HepG2 (cell line): ENCODE measurements around the gene ABCB6. TPM values are rescaled to one million over a fixed set of nuclear protein-coding genes. Genes with fewer than 3 reads are reported as not detected.
A peak's percentile ranks its signal among the peaks of the same experiment; 100 is the strongest.

Experiments used
- HMGXB4 ChIP-seq, 2 experiments: sonication (generic) in 1 of 2; formaldehyde crosslinking in 1 of 2; IDR thresholded peaks; 2 replicates each; pipeline versions ENCODE4 v1.4.0 to v1.6.1; 2018 to 2020; ENCODE audit warnings: missing genetic modification reagents in 2 of 2, borderline replicate concordance in 1 of 2, low read depth in 1 of 2, mild to moderate bottlenecking in 1 of 2, missing biosample characterization in 1 of 2
- KMT2B ChIP-seq: IDR thresholded peaks from 2 replicates; pipeline ENCODE4 v1.6.1; 2016; ENCODE audit warnings: missing genetic modification reagents, missing compliant biosample characterization
- MYC ChIP-seq: sonication (generic); formaldehyde crosslinking; IDR thresholded peaks from 2 replicates; pipeline ENCODE4 v1.9.0; 2021; ENCODE audit warnings: missing genetic modification reagents, borderline replicate concordance
- RARG ChIP-seq: sonication (generic); formaldehyde crosslinking; IDR thresholded peaks from 2 replicates; pipeline ENCODE4 v1.4.0; 2020; ENCODE audit warnings: low read depth, mild to moderate bottlenecking, missing genetic modification reagents
- TOPORS ChIP-seq: sonication (generic); formaldehyde crosslinking; IDR thresholded peaks from 2 replicates; pipeline ENCODE4 v1.8.0; 2023; ENCODE audit warnings: mild to moderate bottlenecking, missing genetic modification reagents
- ZFP36L1 ChIP-seq: sonication (generic); formaldehyde crosslinking; IDR thresholded peaks from 2 replicates; pipeline ENCODE4 v1.8.0; 2022; ENCODE audit warnings: mild to moderate bottlenecking, missing genetic modification reagents, moderate library complexity
- ZNF160 ChIP-seq: sonication (generic); formaldehyde crosslinking; IDR thresholded peaks from 2 replicates; pipeline ENCODE4 v1.8.0; 2022; ENCODE audit warnings: mild to moderate bottlenecking, inconsistent platforms, missing genetic modification reagents
- ZNF18 ChIP-seq: sonication (generic); formaldehyde crosslinking; IDR thresholded peaks from 2 replicates; pipeline ENCODE4 v1.8.0; 2022; ENCODE audit warnings: mild to moderate bottlenecking, missing genetic modification reagents; ENCODE audit not compliant: insufficient replicate concordance
- ZNF781 ChIP-seq: sonication (generic); formaldehyde crosslinking; IDR thresholded peaks from 2 replicates; pipeline ENCODE4 v1.5.1; 2020; ENCODE audit warnings: borderline replicate concordance, mild to moderate bottlenecking, missing genetic modification reagents; ENCODE audit errors: not compliant biosample characterization
- polyA plus RNA-seq, 8 experiments: library from polyadenylated mRNA; depleted of rRNA in 3 of 8; stranded (reverse) in 7 of 8; unstranded in 1 of 8; fragments of >200 nt; fragmentation: Illumina TruSeq in 4 of 8; extraction: Trizol in 4 of 8; gene quantifications; 2 replicates each; pipeline versions ENCODE4 v1.2.1 to v1.2.3, GENCODE V29; 2011 to 2016; ENCODE audit warnings: low read depth in 4 of 8, missing spikeins in 1 of 8, mixed read lengths in 1 of 8; ENCODE audit not compliant: insufficient read depth in 1 of 8
- total RNA-seq, 5 experiments: library from RNA; depleted of rRNA; stranded (reverse); fragments of >200 nt; fragmentation: Illumina TruSeq; extraction: Trizol; gene quantifications; 2 replicates each; pipeline ENCODE4 v1.2.3, GENCODE V29; 2016; ENCODE audit warnings: low read depth in 1 of 5
- TF ChIP-seq, protein P1 (sequence below): sonication (generic); formaldehyde crosslinking; IDR thresholded peaks from 2 replicates; pipeline ENCODE4 v1.5.0; 2020; ENCODE audit warnings: mild to moderate bottlenecking, missing genetic modification reagents, borderline replicate concordance
- TF ChIP-seq, protein P2 (sequence below): sonication (generic); formaldehyde crosslinking; IDR thresholded peaks from 2 replicates; pipeline ENCODE4 v1.9.0; 2021; ENCODE audit warnings: missing genetic modification reagents, borderline replicate concordance
- TF ChIP-seq, protein P3 (sequence below): sonication (generic); formaldehyde crosslinking; IDR thresholded peaks from 2 replicates; pipeline ENCODE4 v1.5.1; 2020; ENCODE audit warnings: missing genetic modification reagents, mild to moderate bottlenecking, borderline replicate concordance

Gene ABCB6
- total and polyA plus RNA-seq, 2 of the 13 experiments (the other 11 are each of a cell fraction or from before 2014, with no cell fraction given) = 91.1 to 137 TPM

DNA sequence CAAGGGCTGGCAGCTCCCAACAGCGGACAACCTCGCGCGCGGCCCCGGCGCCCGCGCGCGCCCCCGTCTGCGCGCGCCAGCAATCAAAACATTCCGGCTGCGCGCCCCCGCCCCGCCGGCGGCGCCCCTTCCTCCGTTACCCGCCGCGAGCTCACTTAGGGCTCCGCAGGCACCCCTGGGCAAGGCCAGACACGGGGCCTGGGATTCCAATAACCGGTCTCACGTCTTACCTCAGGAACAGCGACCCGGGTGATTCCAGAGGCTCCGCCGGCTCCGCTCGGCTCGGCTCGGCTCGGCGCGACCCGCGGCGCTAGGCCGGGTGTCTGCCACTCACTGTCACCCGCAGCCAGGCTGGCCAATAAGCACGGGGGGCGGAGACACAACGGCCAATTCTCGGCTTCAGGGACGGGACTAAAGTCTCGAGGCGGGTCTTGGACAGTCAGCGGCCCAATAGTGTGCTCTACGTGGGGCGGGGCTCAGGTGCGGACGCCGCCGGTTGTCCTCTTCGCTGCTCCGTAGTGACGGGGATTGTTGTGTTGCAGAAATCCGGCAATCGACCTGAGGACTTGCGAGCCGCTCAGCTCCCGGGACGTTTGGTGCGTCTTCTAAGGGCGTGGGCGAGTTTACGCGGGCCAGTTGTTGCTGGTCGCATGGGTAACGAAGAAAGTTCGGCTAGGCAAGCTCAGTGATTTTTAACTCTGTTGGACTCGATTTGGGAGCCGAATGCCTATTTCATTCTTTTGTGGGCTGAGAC is 10.7 kb upstream of the ABCB6 start, which contains the start of the genes ANKZF1 and ATG9A (continued):
- TF ChIP-seq, protein P1, sequence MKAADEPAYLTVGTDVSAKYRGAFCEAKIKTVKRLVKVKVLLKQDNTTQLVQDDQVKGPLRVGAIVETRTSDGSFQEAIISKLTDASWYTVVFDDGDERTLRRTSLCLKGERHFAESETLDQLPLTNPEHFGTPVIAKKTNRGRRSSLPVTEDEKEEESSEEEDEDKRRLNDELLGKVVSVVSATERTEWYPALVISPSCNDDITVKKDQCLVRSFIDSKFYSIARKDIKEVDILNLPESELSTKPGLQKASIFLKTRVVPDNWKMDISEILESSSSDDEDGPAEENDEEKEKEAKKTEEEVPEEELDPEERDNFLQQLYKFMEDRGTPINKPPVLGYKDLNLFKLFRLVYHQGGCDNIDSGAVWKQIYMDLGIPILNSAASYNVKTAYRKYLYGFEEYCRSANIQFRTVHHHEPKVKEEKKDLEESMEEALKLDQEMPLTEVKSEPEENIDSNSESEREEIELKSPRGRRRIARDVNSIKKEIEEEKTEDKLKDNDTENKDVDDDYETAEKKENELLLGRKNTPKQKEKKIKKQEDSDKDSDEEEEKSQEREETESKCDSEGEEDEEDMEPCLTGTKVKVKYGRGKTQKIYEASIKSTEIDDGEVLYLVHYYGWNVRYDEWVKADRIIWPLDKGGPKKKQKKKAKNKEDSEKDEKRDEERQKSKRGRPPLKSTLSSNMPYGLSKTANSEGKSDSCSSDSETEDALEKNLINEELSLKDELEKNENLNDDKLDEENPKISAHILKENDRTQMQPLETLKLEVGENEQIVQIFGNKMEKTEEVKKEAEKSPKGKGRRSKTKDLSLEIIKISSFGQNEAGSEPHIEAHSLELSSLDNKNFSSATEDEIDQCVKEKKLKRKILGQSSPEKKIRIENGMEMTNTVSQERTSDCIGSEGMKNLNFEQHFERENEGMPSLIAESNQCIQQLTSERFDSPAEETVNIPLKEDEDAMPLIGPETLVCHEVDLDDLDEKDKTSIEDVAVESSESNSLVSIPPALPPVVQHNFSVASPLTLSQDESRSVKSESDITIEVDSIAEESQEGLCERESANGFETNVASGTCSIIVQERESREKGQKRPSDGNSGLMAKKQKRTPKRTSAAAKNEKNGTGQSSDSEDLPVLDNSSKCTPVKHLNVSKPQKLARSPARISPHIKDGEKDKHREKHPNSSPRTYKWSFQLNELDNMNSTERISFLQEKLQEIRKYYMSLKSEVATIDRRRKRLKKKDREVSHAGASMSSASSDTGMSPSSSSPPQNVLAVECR = peak; percentile 96
- TF ChIP-seq KMT2B (CRISPR knock-in tag) (peak; percentile 86), ZNF781 (peak; percentile 81), ZFP36L1 (CRISPR knock-in tag) (peak; percentile 41; the same call in 1 of the 2 replicates), HMGXB4 (CRISPR knock-in tag; IDR thresholded peaks at IDR 0.05; ENCODE audit: borderline replicate concordance in 1 of 2, low read depth in 1 of 2) (peak; percentile 75; a peak in 3 of 4 replicates), ZNF160 (CRISPR knock-in tag) (peak; percentile 82), TOPORS (CRISPR knock-in tag) (peak; percentile 58), RARG (CRISPR knock-in tag) (no peak), ZNF18 (CRISPR knock-in tag) (peak; percentile 34), MYC (CRISPR knock-in tag) (peak; percentile 37; the same call in 1 of the 2 replicates)
- TF ChIP-seq, protein P2, sequence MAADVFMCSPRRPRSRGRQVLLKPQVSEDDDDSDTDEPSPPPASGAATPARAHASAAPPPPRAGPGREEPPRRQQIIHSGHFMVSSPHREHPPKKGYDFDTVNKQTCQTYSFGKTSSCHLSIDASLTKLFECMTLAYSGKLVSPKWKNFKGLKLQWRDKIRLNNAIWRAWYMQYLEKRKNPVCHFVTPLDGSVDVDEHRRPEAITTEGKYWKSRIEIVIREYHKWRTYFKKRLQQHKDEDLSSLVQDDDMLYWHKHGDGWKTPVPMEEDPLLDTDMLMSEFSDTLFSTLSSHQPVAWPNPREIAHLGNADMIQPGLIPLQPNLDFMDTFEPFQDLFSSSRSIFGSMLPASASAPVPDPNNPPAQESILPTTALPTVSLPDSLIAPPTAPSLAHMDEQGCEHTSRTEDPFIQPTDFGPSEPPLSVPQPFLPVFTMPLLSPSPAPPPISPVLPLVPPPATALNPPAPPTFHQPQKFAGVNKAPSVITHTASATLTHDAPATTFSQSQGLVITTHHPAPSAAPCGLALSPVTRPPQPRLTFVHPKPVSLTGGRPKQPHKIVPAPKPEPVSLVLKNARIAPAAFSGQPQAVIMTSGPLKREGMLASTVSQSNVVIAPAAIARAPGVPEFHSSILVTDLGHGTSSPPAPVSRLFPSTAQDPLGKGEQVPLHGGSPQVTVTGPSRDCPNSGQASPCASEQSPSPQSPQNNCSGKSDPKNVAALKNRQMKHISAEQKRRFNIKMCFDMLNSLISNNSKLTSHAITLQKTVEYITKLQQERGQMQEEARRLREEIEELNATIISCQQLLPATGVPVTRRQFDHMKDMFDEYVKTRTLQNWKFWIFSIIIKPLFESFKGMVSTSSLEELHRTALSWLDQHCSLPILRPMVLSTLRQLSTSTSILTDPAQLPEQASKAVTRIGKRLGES (CRISPR knock-in tag) = peak; percentile 28; the same call in 1 of the 2 replicates
- TF ChIP-seq, protein P3, sequence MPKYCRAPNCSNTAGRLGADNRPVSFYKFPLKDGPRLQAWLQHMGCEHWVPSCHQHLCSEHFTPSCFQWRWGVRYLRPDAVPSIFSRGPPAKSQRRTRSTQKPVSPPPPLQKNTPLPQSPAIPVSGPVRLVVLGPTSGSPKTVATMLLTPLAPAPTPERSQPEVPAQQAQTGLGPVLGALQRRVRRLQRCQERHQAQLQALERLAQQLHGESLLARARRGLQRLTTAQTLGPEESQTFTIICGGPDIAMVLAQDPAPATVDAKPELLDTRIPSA (CRISPR knock-in tag) = peak; percentile 3; the same call in 1 of the 2 replicates
